H1 (cell line): ENCODE results near the gene IFNG. TPM values are rescaled to one million over a fixed set of nuclear protein-coding genes. Genes with fewer than 3 reads are reported as not detected.

Source experiments
- EGR1 ChIP-seq: IDR thresholded peaks from 2 replicates; pipeline ENCODE4 v1.6.1; 2011; ENCODE audit warnings: low read depth, low read length, borderline replicate concordance
- KDM4A ChIP-seq: IDR thresholded peaks from one replicate; pipeline ENCODE4 v1.7.1; 2012; ENCODE audit warnings: low read depth, mild to moderate bottlenecking, moderate library complexity, low read length, inconsistent platforms; ENCODE audit not compliant: severe bottlenecking
- MAX ChIP-seq: IDR thresholded peaks from 2 replicates; pipeline ENCODE4 v1.6.1; 2012; ENCODE audit warnings: inconsistent platforms
- polyA plus RNA-seq, 7 experiments: library from polyadenylated mRNA; depleted of rRNA in 3 of 7; stranded (reverse) in 5 of 7; unstranded in 2 of 7; fragments of >200 nt in 5 of 7; fragments of 200-250 nt in 2 of 7; gene quantifications; 1 replicate in 5 of 7; 2 replicates in 1 of 7; 4 replicates in 1 of 7; pipeline versions ENCODE4 v1.2.1 to v1.2.3, GENCODE V29; 2011 to 2013; ENCODE audit warnings: missing spikeins in 2 of 7, mixed read lengths in 2 of 7
- total RNA-seq: library from RNA; stranded (reverse); fragmentation: NEBNext Ultra II Directional; extraction: Animal tissue kit (Norgen Biotek cat#: 25700); gene quantifications from 2 replicates; pipeline ENCODE4 v1.2.1, GENCODE V29; 2021

The IFNG gene
- total and polyA plus RNA-seq, 2 of the 8 experiments (the other 6 are each of a cell fraction or from before 2014, with no cell fraction given): not detected

DNA sequence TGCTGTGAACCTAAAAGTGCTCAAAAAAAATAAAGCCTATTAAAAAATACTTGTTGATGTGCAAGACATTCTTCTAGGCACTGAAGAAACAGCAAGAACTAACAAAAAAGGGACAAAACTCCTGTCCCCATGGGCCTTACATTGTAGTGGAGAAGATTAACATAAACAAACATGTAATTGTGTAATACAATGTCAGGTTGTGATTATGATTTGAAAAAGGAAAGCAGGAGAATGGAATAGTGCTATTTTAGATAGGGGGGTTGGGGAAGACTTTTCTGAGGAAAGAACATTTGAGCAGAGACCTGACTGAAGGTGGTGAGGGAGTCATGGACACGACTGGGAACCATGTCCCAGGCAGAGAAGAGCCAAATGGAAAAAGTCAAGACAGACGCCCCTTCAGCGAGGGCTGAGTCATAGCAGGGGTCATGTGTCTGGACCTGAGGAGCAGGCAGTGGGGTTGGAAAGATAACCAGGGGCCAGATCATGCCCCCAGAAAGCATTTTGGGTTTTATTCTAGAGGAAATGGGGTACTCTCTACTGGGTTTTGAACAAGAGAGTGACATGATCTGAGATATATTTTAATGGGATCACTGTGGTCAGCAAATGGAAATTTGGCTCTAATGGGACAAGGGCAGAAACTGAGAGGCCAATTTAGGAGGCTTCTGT is 19.4 kb upstream of the IFNG start (continued):
- TF ChIP-seq EGR1: no peak
- TF ChIP-seq MAX: no peak
- TF ChIP-seq KDM4A: no peak
